HUES6 (cell line): ENCODE data around the gene BSDC1.
"Not testable (repeated sequence)": the region's sequence is repeated elsewhere in the genome, so short reads cannot be mapped to it uniquely, and the experiment has no call there.

ENCODE experiments used
- H3K27ac ChIP-seq: 2 replicates; pipeline ENCODE4 v1.7.0; 2013; ENCODE audit warnings: low read depth, mild to moderate bottlenecking, low read length, inconsistent platforms
- H3K27me3 ChIP-seq: 2 replicates; pipeline ENCODE4 v1.6.1; 2013; ENCODE audit warnings: low read length; ENCODE audit not compliant: control insufficient read depth, insufficient read depth
- H3K36me3 ChIP-seq: 2 replicates; pipeline ENCODE4 v1.6.1; 2013; ENCODE audit warnings: low read length; ENCODE audit not compliant: control insufficient read depth, insufficient read depth
- H3K4me1 ChIP-seq: 2 replicates; pipeline ENCODE4 v1.6.1; 2013; ENCODE audit warnings: low read length; ENCODE audit not compliant: control insufficient read depth, insufficient read depth
- H3K4me3 ChIP-seq: 2 replicates; pipeline ENCODE4 v1.5.1; 2013; ENCODE audit warnings: low read depth, low read length
- H3K9ac ChIP-seq: one replicate; pipeline ENCODE4 v1.6.1; 2013; ENCODE audit warnings: mild to moderate bottlenecking, low read length
- H3K9me3 ChIP-seq: 2 replicates; pipeline ENCODE4 v1.6.1; 2013; ENCODE audit warnings: low read depth, low read length; ENCODE audit not compliant: control insufficient read depth, insufficient read depth

BSDC1 gene

GRCh38 chr1:32365445-32365844 is 28.8 kb downstream of the BSDC1 start:
- Histone ChIP-seq H3K9ac (no peak overlapping the region), H3K4me1 (0 out of 2 replicates have a peak, but pooled peaks cover 10% of the 10 kb centered on the region), H3K27me3 (peaks cover 13% of the 10 kb centered on the region), H3K4me3 (no peak overlapping the region), H3K27ac (no peak overlapping the region), H3K9me3 (no peaks in the 10 kb centered on the region), H3K36me3 (peaks cover 58% of the 10 kb centered on the region)

GRCh38 chr1:32364836-32365235 is 29.4 kb downstream of the BSDC1 start:
- peaks cover 15% of the 10 kb centered on the region for H3K27me3 ChIP-seq
- H3K4me3 ChIP-seq: no peak overlapping the region
- 0 out of 2 replicates have a peak, but pooled peaks cover 10% of the 10 kb centered on the region for H3K4me1 ChIP-seq
- H3K9ac ChIP-seq: no peak overlapping the region
- peaks cover 58% of the 10 kb centered on the region for H3K36me3 ChIP-seq
- no peaks in the 10 kb centered on the region for H3K9me3 ChIP-seq
- H3K27ac ChIP-seq: no peak overlapping the region

GRCh38 chr1:32363713-32364112 is 30.5 kb downstream of the BSDC1 start:
- Histone ChIP-seq H3K9ac (no peak overlapping the region), H3K4me1 (0 out of 2 replicates have a peak, but pooled peaks cover 10% of the 10 kb centered on the region), H3K27me3 (peaks cover 15% of the 10 kb centered on the region), H3K36me3 (peaks cover 49% of the 10 kb centered on the region), H3K27ac (no peak overlapping the region), H3K4me3 (no peak overlapping the region), H3K9me3 (no peaks in the 10 kb centered on the region)

- H3K36me3 ChIP-seq: peaks cover 39% of the 10 kb centered on the region
- peak within 1 kb of the TSS; percentile 60 for H3K4me3 ChIP-seq
- peak within 1 kb of the TSS; percentile 68 for H3K9ac ChIP-seq
- no peak within 1 kb of the TSS for H3K27ac ChIP-seq
- H3K27me3 ChIP-seq: peaks cover 15% of the 10 kb centered on the region
- no peaks in the 10 kb centered on the region for H3K9me3 ChIP-seq
- 0 out of 2 replicates have a peak, but pooled peaks cover 10% of the 10 kb centered on the region for H3K4me1 ChIP-seq
These were observed 31.5 kb downstream of the BSDC1 start, which contains the start of the genes FAM229A and TSSK3 for GRCh38 chr1:32362474-32363313. TSS of gene FAM229A (minus strand) at chr1:32362485. CDS start at chr1:32362091, 394 bp downstream. TSS of gene TSSK3 (plus strand) at chr1:32362539. CDS start at chr1:32362702, 163 bp downstream.

GRCh38 chr1:32361674-32362473 is 32.4 kb downstream of the BSDC1 start:
- no peak overlapping the region for H3K27ac ChIP-seq
- 0 out of 2 replicates have a peak, but pooled peaks cover 10% of the 10 kb centered on the region for H3K4me1 ChIP-seq
- peak overlapping the region; percentile 60 for H3K4me3 ChIP-seq
- H3K36me3 ChIP-seq: peaks cover 31% of the 10 kb centered on the region
- peak overlapping the region; percentile 68 for H3K9ac ChIP-seq
- no peaks in the 10 kb centered on the region for H3K9me3 ChIP-seq
- H3K27me3 ChIP-seq: peaks cover 15% of the 10 kb centered on the region

- Histone ChIP-seq H3K9ac (no peak overlapping the region), H3K27ac (no peak overlapping the region), H3K36me3 (peaks cover 25% of the 10 kb centered on the region), H3K9me3 (no peaks in the 10 kb centered on the region), H3K27me3 (peaks cover 15% of the 10 kb centered on the region), H3K4me3 (peak overlapping the region; percentile 28; the same call in 1 of the 2 replicates), H3K4me1 (0 out of 2 replicates have a peak, but pooled peaks cover 10% of the 10 kb centered on the region)
These were observed 33.0 kb downstream of the BSDC1 start for GRCh38 chr1:32361308-32361673.

- Histone ChIP-seq H3K4me1 (peaks cover 17% of the 10 kb centered on the region; the same call in 1 of the 2 replicates), H3K27ac (no peak overlapping the region), H3K4me3 (no peak overlapping the region), H3K9ac (no peak overlapping the region), H3K27me3 (peaks cover 15% of the 10 kb centered on the region), H3K36me3 (peaks cover 3% of the 10 kb centered on the region), H3K9me3 (no peaks in the 10 kb centered on the region)
These were observed 35.8 kb downstream of the BSDC1 start for GRCh38 chr1:32358435-32358834.

- no peak overlapping the region for H3K4me3 ChIP-seq
- H3K27me3 ChIP-seq: peaks cover 15% of the 10 kb centered on the region
- no peaks in the 10 kb centered on the region for H3K36me3 ChIP-seq
- peaks cover 22% of the 10 kb centered on the region; the same call in 1 of the 2 replicates for H3K4me1 ChIP-seq
- H3K9me3 ChIP-seq: no peaks in the 10 kb centered on the region
- H3K27ac ChIP-seq: no peak overlapping the region
- H3K9ac ChIP-seq: no peak overlapping the region
These were observed 36.6 kb downstream of the BSDC1 start for GRCh38 chr1:32357614-32358013.

GRCh38 chr1:32356478-32356877 is 37.8 kb downstream of the BSDC1 start:
- H3K4me3 ChIP-seq: no peak overlapping the region
- H3K9ac ChIP-seq: no peak overlapping the region
- H3K36me3 ChIP-seq: no peaks in the 10 kb centered on the region
- H3K4me1 ChIP-seq: peaks cover 24% of the 10 kb centered on the region
- H3K9me3 ChIP-seq: no peaks in the 10 kb centered on the region
- H3K27me3 ChIP-seq: peaks cover 12% of the 10 kb centered on the region
- no peak overlapping the region for H3K27ac ChIP-seq

GRCh38 chr1:32355778-32356177 is 38.5 kb downstream of the BSDC1 start:
- H3K27me3 ChIP-seq, H3K36me3 ChIP-seq, H3K4me3 ChIP-seq, H3K9ac ChIP-seq, H3K9me3 ChIP-seq, H3K27ac ChIP-seq: not testable (repeated sequence)
- peaks cover 24% of the 10 kb centered on the region for H3K4me1 ChIP-seq
